GM23248 (cell line): ENCODE results near the gene RAD51B. TPM values are rescaled to one million over a fixed set of nuclear protein-coding genes. Genes with fewer than 3 reads are reported as not detected.

Experiments used
- DNase-seq: peaks from one replicate; pipeline ENCODE4 v3.0.0-alpha.2; 2015
- H2AFZ ChIP-seq: fragments of 200-600 bp; sonication (generic); 2 replicates; pipeline ENCODE4 v1.6.1; 2016; ENCODE audit warnings: antibody characterized with exemption
- H3F3A ChIP-seq: fragments of 200-600 bp; sonication (generic); 2 replicates; pipeline ENCODE4 v1.6.1; 2016; ENCODE audit warnings: mild to moderate bottlenecking, antibody characterized with exemption, mixed run types; ENCODE audit not compliant: insufficient read depth
- H3K27ac ChIP-seq: fragments of 200-600 bp; sonication (generic); 2 replicates; pipeline ENCODE4 v1.5.1; 2016; ENCODE audit warnings: mild to moderate bottlenecking
- H3K27me3 ChIP-seq: fragments of 200-600 bp; sonication (generic); replicated peaks from 2 replicates; pipeline ENCODE4 v1.6.1; 2016; ENCODE audit warnings: mild to moderate bottlenecking; ENCODE audit not compliant: insufficient read depth
- H3K36me3 ChIP-seq: fragments of 200-600 bp; sonication (generic); 2 replicates; pipeline ENCODE4 v1.6.1; 2016; ENCODE audit warnings: low read depth, mild to moderate bottlenecking
- H3K4me1 ChIP-seq: fragments of 200-600 bp; sonication (generic); 2 replicates; pipeline ENCODE4 v1.6.1; 2016; ENCODE audit warnings: mild to moderate bottlenecking; ENCODE audit not compliant: insufficient read depth
- H3K4me2 ChIP-seq: fragments of 200-600 bp; sonication (generic); one replicate; pipeline ENCODE4 v1.6.1; 2016; ENCODE audit warnings: mild to moderate bottlenecking; ENCODE audit not compliant: unreplicated experiment
- H3K4me3 ChIP-seq: fragments of 200-600 bp; sonication (generic); 2 replicates; pipeline ENCODE4 v1.5.1; 2016; ENCODE audit warnings: mild to moderate bottlenecking
- H3K79me2 ChIP-seq: fragments of 200-600 bp; sonication (generic); 2 replicates; pipeline ENCODE4 v1.6.1; 2016; ENCODE audit warnings: mild to moderate bottlenecking; ENCODE audit not compliant: insufficient read depth
- H3K9ac ChIP-seq: fragments of 200-600 bp; sonication (generic); 2 replicates; pipeline ENCODE4 v1.6.1; 2016; ENCODE audit warnings: mild to moderate bottlenecking
- H3K9me2 ChIP-seq: fragments of 200-600 bp; sonication (generic); 2 replicates; pipeline ENCODE4 v1.6.1; 2016; ENCODE audit warnings: mixed run types, mild to moderate bottlenecking, moderate library complexity; ENCODE audit not compliant: insufficient read depth
- H3K9me3 ChIP-seq: fragments of 200-600 bp; sonication (generic); one replicate; pipeline ENCODE4 v1.6.1; 2017; ENCODE audit warnings: low read depth
- H4K20me1 ChIP-seq: fragments of 200-600 bp; sonication (generic); 2 replicates; pipeline ENCODE4 v1.6.0; 2016; ENCODE audit not compliant: insufficient read depth
- EZH2 ChIP-seq: fragments of 200-600 bp; sonication (generic); IDR thresholded peaks from 2 replicates; pipeline ENCODE4 v1.6.1; 2018; ENCODE audit warnings: antibody characterized with exemption, mild to moderate bottlenecking; ENCODE audit not compliant: insufficient read depth, poor library complexity, severe bottlenecking
- EZH2phosphoT487 ChIP-seq: fragments of 200-600 bp; sonication (generic); IDR thresholded peaks from 2 replicates; pipeline ENCODE4 v1.6.1; 2018; ENCODE audit warnings: antibody characterized with exemption, moderate library complexity, mild to moderate bottlenecking, low read depth; ENCODE audit not compliant: insufficient read depth
- WGBS, 2 experiments: methylation state at CpG; one replicate each; pipeline ENCODE4 v1.1.6; 2015 to 2017; ENCODE audit warnings: low lambda C conversion rate in 2 of 2, low coverage in 1 of 2; ENCODE audit errors: missing lambda C conversion rate in 2 of 2; 5-methylcytosine and 5-hydroxymethylcytosine counted together
- in situ Hi-C: fragments of 300-500 bp; cut with MboI; formaldehyde crosslinking; loops from 2 replicates; pipeline ENCODE4 v1.15.0; 2020
- polyA plus RNA-seq: library from polyadenylated mRNA; unstranded; fragments of >200 nt; fragmentation: Nextera tagmentation; extraction: Ambion mirVana; gene quantifications from 2 replicates; pipeline ENCODE4 v1.2.1, GENCODE V29; 2016
- total RNA-seq: library from RNA; depleted of rRNA; stranded (reverse); fragments of >200 nt; shearing (Covaris generic); gene quantifications from 2 replicates; pipeline ENCODE4 v1.2.3, GENCODE V29; 2014

The RAD51B gene
- total and polyA plus RNA-seq, 2 experiments from 2014 or later: 4.0 to 8.8 TPM

GRCh38 chr14:68512088-68512487 lies 692.5 kb downstream of the RAD51B start:
- H3K9ac ChIP-seq: no peak overlapping the region
- no peak overlapping the region for H3K4me3 ChIP-seq
- H3F3A ChIP-seq: peaks cover 27% of the 10 kb centered on the region; the same call in 1 of the 2 replicates
- H3K9me2 ChIP-seq: no peaks in the 10 kb centered on the region
- peak; percentile 24 for DNase-seq
- H3K4me1 ChIP-seq: peaks cover 39% of the 10 kb centered on the region
- no peak overlapping the region for H3K27ac ChIP-seq
- in situ Hi-C loops: no loop called here
- H3K36me3 ChIP-seq: no peaks in the 10 kb centered on the region
- H2AFZ ChIP-seq: no peak overlapping the region
- no peaks in the 10 kb centered on the region for H4K20me1 ChIP-seq
- TF ChIP-seq EZH2 (no peak), EZH2phosphoT487 (no peak)
- peak overlapping the region; percentile 19 for H3K4me2 ChIP-seq
- H3K9me3 ChIP-seq: no peaks in the 10 kb centered on the region
- no peaks in the 10 kb centered on the region for H3K27me3 ChIP-seq
- 51 to 52% methylated on average over 6 of the region's 6 CpGs for WGBS, 2 experiments
- no peaks in the 10 kb centered on the region for H3K79me2 ChIP-seq

GRCh38 chr14:68513137-68513536 lies 693.6 kb downstream of the RAD51B start:
- H3K27me3 ChIP-seq: no peaks in the 10 kb centered on the region
- DNase-seq: no peak
- no peak overlapping the region for H3K9ac ChIP-seq
- H2AFZ ChIP-seq: no peak overlapping the region
- in situ Hi-C loops: no loop called here
- H4K20me1 ChIP-seq: no peaks in the 10 kb centered on the region
- H3K36me3 ChIP-seq: no peaks in the 10 kb centered on the region
- no peaks in the 10 kb centered on the region for H3K79me2 ChIP-seq
- no peaks in the 10 kb centered on the region for H3K9me2 ChIP-seq
- peaks cover 39% of the 10 kb centered on the region for H3K4me1 ChIP-seq
- no peak for TF ChIP-seq EZH2phosphoT487
- TF ChIP-seq EZH2: no peak
- peaks cover 27% of the 10 kb centered on the region; the same call in 1 of the 2 replicates for H3F3A ChIP-seq
- H3K27ac ChIP-seq: no peak overlapping the region
- WGBS, 2 experiments: 86 to 89% methylated on average over 2 of the region's 2 CpGs
- H3K4me2 ChIP-seq: no peak overlapping the region
- no peaks in the 10 kb centered on the region for H3K9me3 ChIP-seq
- no peak overlapping the region for H3K4me3 ChIP-seq

GRCh38 chr14:68513838-68514607 lies 694.4 kb downstream of the RAD51B start:
- peaks cover 30% of the 10 kb centered on the region; the same call in 1 of the 2 replicates for H3F3A ChIP-seq
- no peaks in the 10 kb centered on the region for H3K27me3 ChIP-seq
- no peaks in the 10 kb centered on the region for H3K36me3 ChIP-seq
- DNase-seq: no peak
- H4K20me1 ChIP-seq: no peaks in the 10 kb centered on the region
- no peak overlapping the region for H3K4me3 ChIP-seq
- no peak overlapping the region for H2AFZ ChIP-seq
- H3K27ac ChIP-seq: no peak overlapping the region
- WGBS, 2 experiments: 93% methylated on average over 12 of the region's 12 CpGs
- H3K79me2 ChIP-seq: no peaks in the 10 kb centered on the region
- no peaks in the 10 kb centered on the region for H3K9me2 ChIP-seq
- H3K4me2 ChIP-seq: no peak overlapping the region
- H3K4me1 ChIP-seq: peaks cover 44% of the 10 kb centered on the region
- in situ Hi-C loops: no loop called here
- no peak overlapping the region for H3K9ac ChIP-seq
- TF ChIP-seq EZH2 (no peak), EZH2phosphoT487 (no peak)
- H3K9me3 ChIP-seq: no peaks in the 10 kb centered on the region

GRCh38 chr14:68514608-68515194 lies 695.1 kb downstream of the RAD51B start:
- no peak for TF ChIP-seq EZH2phosphoT487
- TF ChIP-seq EZH2: no peak
- Histone ChIP-seq H3K4me2 (no peak overlapping the region), H3K9me3 (no peaks in the 10 kb centered on the region), H3K27me3 (no peaks in the 10 kb centered on the region), H3F3A (peaks cover 26% of the 10 kb centered on the region; the same call in 1 of the 2 replicates), H3K36me3 (no peaks in the 10 kb centered on the region), H4K20me1 (no peaks in the 10 kb centered on the region), H3K4me1 (peaks cover 46% of the 10 kb centered on the region), H3K27ac (no peak overlapping the region), H2AFZ (no peak overlapping the region), H3K79me2 (no peaks in the 10 kb centered on the region), H3K4me3 (no peak overlapping the region), H3K9me2 (no peaks in the 10 kb centered on the region), H3K9ac (no peak overlapping the region)
- WGBS, 2 experiments: 96 to 97% methylated on average over 4 of the region's 4 CpGs
- in situ Hi-C loops: no loop called here
- no peak for DNase-seq
